GM12865 (cell line): ENCODE data around the gene COL23A1.

Experiments
- DNase-seq: peaks from one replicate; pipeline ENCODE4 v3.0.0; 2010; ENCODE audit warnings: low read depth
- H3K4me3 ChIP-seq: 2 replicates; pipeline ENCODE4 v1.5.1; 2011; ENCODE audit warnings: mild to moderate bottlenecking, low read depth, low read length, control low read depth
- CTCF ChIP-seq: IDR thresholded peaks from 2 replicates; pipeline ENCODE4 v1.5.1; 2011; ENCODE audit warnings: low read length, control low read depth, low read depth, inconsistent platforms; ENCODE audit not compliant: insufficient read depth; ENCODE audit errors: missing control alignments

The COL23A1 gene

GRCh38 chr5:178519804-178520203 is 70.4 kb downstream of the COL23A1 start:
- no peak for TF ChIP-seq CTCF
- no peak for DNase-seq

GRCh38 chr5:178519155-178519554 is 71.0 kb downstream of the COL23A1 start:
- H3K4me3 ChIP-seq = no peak overlapping the region
- no peak for DNase-seq
- no peak for TF ChIP-seq CTCF

More at GRCh38 chr5:178519804-178520203, 70.4 kb downstream of the COL23A1 start:
- no peak overlapping the region for H3K4me3 ChIP-seq

GRCh38 chr5:178516504-178517235 is 73.5 kb downstream of the COL23A1 start:
- no peak for DNase-seq
- H3K4me3 ChIP-seq = no peak overlapping the region
- no peak for TF ChIP-seq CTCF

GRCh38 chr5:178515776-178516503 is 74.3 kb downstream of the COL23A1 start:
- DNase-seq = no peak
- H3K4me3 ChIP-seq = no peak overlapping the region
- no peak for TF ChIP-seq CTCF

GRCh38 chr5:178514851-178515418 is 75.3 kb downstream of the COL23A1 start:
- H3K4me3 ChIP-seq = no peak overlapping the region
- TF ChIP-seq CTCF = no peak
- no peak for DNase-seq

- H3K4me3 ChIP-seq = no peak overlapping the region
- TF ChIP-seq CTCF = no peak
- no peak for DNase-seq
Measured at GRCh38 chr5:178511172-178511571, 79.0 kb downstream of the COL23A1 start.
